AG04450 (cell line): ENCODE measurements around the gene PCSK9. TPM values are rescaled to one million over a fixed set of nuclear protein-coding genes. Genes with fewer than 3 reads are reported as not detected.

Experiments
- CTCF ChIA-PET: fragments of 300-600, 350-600 bp; formaldehyde crosslinking; extraction: SDS; loops from one replicate; lab custom pipeline; 2022; ENCODE audit warnings: antibody characterized with exemption, inconsistent platforms; lab: Charles Lee
- POLR2A ChIA-PET: fragments of 350-600 bp; formaldehyde crosslinking; extraction: SDS; loops from one replicate; lab custom pipeline; 2021; ENCODE audit warnings: antibody characterized with exemption, inconsistent platforms; lab: Yijun Ruan, JAX
- DNase-seq: peaks from one replicate; pipeline ENCODE4 v3.0.0-alpha.2; 2011; ENCODE audit warnings: low read depth, low spot score
- H3K27ac ChIP-seq: one replicate; pipeline ENCODE4 v1.5.1; 2012; ENCODE audit warnings: low read depth, low read length, control low read depth
- H3K27me3 ChIP-seq: one replicate; pipeline ENCODE4 v1.6.0; 2012; ENCODE audit warnings: low read length; ENCODE audit not compliant: control insufficient read depth, insufficient read depth
- H3K4me3 ChIP-seq: 2 replicates; pipeline ENCODE4 v1.5.1; 2011; ENCODE audit warnings: mild to moderate bottlenecking, low read depth, low read length, control low read depth
- H3K9me3 ChIP-seq: 2 replicates; pipeline ENCODE4 v1.5.1; 2012; ENCODE audit warnings: low read length; ENCODE audit not compliant: control insufficient read depth, insufficient read depth
- polyA plus RNA-seq: library from polyadenylated mRNA; depleted of rRNA; stranded (reverse); fragments of >200 nt; gene quantifications from 2 replicates; pipeline ENCODE4 v1.2.3, GENCODE V29; 2011
- TF ChIP-seq, protein P1 (sequence below): IDR thresholded peaks from 2 replicates; pipeline ENCODE4 v1.5.1; 2011; ENCODE audit warnings: low read depth, low read length, control low read depth, inconsistent platforms

PCSK9 gene
- polyA plus RNA-seq, 1 experiment = 0.06 TPM

DNA sequence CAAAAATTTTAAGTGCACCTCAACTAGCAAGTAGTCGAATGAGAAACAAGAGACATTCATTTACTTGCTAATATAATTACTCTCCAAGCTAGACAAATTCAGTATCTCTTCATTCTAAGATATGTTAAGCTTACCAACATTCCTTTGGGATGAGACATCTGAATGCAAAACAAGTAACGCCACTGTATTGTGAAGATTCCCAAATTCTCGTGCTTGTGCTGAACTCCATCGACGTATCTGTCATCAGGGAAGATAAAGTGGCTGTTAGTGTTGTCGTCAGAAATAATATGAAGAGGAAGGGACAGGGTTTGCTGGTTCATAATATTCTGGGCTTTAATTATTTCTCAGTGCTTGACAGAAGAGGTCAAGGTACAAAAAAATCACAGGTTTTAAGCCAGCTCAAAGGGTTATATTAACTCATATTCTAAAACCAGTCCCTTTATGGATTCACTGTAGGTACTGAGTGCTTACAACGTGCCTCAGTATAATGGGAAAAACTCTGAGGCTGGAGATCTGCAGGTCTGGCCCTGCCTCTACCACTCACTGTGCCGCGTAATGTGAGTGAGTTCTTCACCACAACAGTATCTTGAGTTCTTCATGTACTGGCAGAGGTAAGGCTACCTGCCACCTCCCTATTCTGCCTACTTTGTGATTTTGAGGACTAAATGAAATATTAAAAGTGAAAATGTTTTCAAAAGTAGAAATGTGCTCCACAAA is 42.0 kb downstream of the PCSK9 start:
- CTCF ChIA-PET = interaction anchor here (0.8 to 3.5 kb wide), 3 partner anchors 9 to 136 kb away, joined by 3 to 26 read pairs (median 6); no protein-coding TSS in a partner anchor
- POLR2A ChIA-PET = no interaction called here
- TF ChIP-seq, protein P1, sequence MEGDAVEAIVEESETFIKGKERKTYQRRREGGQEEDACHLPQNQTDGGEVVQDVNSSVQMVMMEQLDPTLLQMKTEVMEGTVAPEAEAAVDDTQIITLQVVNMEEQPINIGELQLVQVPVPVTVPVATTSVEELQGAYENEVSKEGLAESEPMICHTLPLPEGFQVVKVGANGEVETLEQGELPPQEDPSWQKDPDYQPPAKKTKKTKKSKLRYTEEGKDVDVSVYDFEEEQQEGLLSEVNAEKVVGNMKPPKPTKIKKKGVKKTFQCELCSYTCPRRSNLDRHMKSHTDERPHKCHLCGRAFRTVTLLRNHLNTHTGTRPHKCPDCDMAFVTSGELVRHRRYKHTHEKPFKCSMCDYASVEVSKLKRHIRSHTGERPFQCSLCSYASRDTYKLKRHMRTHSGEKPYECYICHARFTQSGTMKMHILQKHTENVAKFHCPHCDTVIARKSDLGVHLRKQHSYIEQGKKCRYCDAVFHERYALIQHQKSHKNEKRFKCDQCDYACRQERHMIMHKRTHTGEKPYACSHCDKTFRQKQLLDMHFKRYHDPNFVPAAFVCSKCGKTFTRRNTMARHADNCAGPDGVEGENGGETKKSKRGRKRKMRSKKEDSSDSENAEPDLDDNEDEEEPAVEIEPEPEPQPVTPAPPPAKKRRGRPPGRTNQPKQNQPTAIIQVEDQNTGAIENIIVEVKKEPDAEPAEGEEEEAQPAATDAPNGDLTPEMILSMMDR = no peak
- H3K4me3 ChIP-seq = no peak overlapping the region
- peak overlapping the region; percentile 66 for H3K27ac ChIP-seq
- no peaks in the 10 kb centered on the region for H3K9me3 ChIP-seq
- no peaks in the 10 kb centered on the region for H3K27me3 ChIP-seq
- DNase-seq = peak; percentile 23

DNA sequence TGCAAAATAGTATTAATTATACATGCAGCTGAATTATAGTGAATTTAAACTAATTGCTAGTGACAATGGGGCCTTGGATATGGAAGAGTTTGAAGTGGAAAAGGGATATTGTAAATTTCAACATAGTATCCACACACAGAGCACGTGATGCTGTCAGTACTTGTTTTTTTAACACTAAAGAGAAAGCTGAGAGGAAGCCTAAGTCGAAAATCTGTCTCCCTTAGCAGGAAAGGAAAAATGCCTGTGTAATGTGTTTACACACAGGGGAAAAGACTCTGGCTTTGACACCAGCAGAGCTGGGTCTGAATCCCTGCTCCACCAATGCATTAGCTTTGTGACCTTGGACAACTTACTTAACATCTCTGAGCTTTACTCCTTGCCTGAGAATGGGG is 42.6 kb downstream of the PCSK9 start:
- POLR2A ChIA-PET = no interaction called here
- CTCF ChIA-PET = interaction anchor here (0.8 to 3.5 kb wide), 2 partner anchors 10 to 60 kb away, joined by 3 to 26 read pairs; no protein-coding TSS in a partner anchor
- DNase-seq = no peak
- H3K4me3 ChIP-seq = no peak overlapping the region
- no peaks in the 10 kb centered on the region for H3K27me3 ChIP-seq
- TF ChIP-seq, protein P1 = no peak
- H3K9me3 ChIP-seq = no peaks in the 10 kb centered on the region
- no peak overlapping the region for H3K27ac ChIP-seq

DNA sequence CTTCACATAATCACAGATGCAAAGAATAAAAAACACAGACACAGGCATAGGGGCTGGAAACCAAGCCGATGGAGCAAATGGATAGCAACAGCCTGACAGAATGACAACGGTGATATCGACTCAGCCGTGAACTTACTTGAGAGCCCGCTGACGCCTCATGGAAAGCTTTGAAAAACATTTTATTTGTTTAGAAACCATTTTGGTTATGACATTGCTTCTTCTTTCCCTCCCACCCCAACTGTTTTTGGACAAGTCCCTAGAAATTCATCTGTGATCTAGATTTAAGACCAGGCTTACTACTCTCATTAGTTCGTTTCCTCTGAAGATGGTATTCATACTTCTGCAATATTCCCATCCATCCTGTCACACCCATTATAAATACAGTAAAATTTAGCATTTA is 44.9 kb downstream of the PCSK9 start:
- H3K9me3 ChIP-seq = no peaks in the 10 kb centered on the region
- no peaks in the 10 kb centered on the region for H3K27me3 ChIP-seq
- H3K27ac ChIP-seq = no peak overlapping the region
- no peak overlapping the region for H3K4me3 ChIP-seq
- CTCF ChIA-PET = no interaction called here
- TF ChIP-seq, protein P1 = no peak
- no peak for DNase-seq
- POLR2A ChIA-PET = no interaction called here

DNA sequence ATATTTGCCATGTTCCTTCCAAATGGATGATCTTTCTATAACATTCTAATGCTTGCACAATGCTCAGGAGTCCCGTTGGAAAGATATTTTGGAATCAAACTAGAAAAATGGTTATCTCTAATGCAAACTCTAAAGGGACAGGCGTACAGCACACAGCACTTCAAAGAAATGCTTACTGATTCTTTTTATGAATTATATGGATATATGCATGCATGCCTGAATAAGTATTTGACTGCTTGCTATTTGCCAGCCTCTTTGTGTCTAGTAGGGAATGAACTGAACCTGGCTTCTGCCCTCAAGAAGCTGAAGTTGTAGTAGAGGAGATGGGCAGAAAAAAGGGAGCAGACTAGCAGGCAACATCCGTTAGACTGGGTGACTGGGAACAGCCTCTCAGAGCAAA is 48.1 kb downstream of the PCSK9 start:
- Histone ChIP-seq H3K4me3 (no peak overlapping the region), H3K9me3 (no peaks in the 10 kb centered on the region), H3K27me3 (no peaks in the 10 kb centered on the region), H3K27ac (no peak overlapping the region)
- ChIA-PET CTCF (no interaction called here), POLR2A (no interaction called here)
- DNase-seq = no peak
- TF ChIP-seq, protein P1 = no peak

DNA sequence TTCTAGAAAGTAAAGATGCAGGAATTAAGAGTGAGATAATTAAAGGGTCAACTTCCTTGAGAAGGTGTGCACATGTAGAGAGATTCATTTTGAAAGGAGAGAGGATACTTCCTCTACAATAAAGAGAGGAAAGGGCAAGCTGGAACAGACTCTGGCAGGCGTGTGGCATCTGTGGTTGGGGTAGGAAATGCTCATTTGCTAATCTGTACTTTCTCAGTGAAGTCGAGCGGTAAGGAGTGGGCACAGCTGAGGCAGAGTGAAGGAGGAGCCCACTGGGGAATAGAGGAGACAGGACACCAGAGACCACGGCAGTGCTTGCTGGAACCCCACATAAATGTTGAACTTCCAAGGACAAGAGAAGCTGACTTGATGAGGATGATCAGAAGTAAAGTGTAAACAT is 49.1 kb downstream of the PCSK9 start:
- no peak for DNase-seq
- Histone ChIP-seq H3K9me3 (no peaks in the 10 kb centered on the region), H3K4me3 (no peak overlapping the region), H3K27me3 (no peaks in the 10 kb centered on the region), H3K27ac (no peak overlapping the region)
- POLR2A ChIA-PET = no interaction called here
- CTCF ChIA-PET = no interaction called here
- TF ChIP-seq, protein P1 = no peak
